DOHH2 (cell line): ENCODE measurements around the gene TGFBR2.
A peak's percentile ranks its signal among the peaks of the same experiment; 100 is the strongest.

Experiments used
- H3F3A ChIP-seq: fragments of 200-600 bp; sonication (generic), shearing (Covaris generic); 2 replicates; pipeline ENCODE4 v1.6.0; 2016; ENCODE audit warnings: antibody characterized with exemption, mild to moderate bottlenecking; ENCODE audit not compliant: control insufficient read depth, insufficient read depth
- H3K27ac ChIP-seq: fragments of 200-600 bp; sonication (generic); 2 replicates; pipeline ENCODE4 v1.5.1; 2014; ENCODE audit warnings: low read depth, mild to moderate bottlenecking, low read length, moderate library complexity
- H3K27me3 ChIP-seq: fragments of 200-600 bp; sonication (generic); 2 replicates; pipeline ENCODE4 v1.6.1; 2014; ENCODE audit warnings: mild to moderate bottlenecking, low read length, mixed read lengths; ENCODE audit not compliant: control insufficient read depth
- H3K36me3 ChIP-seq: fragments of 200-600 bp; sonication (generic); 2 replicates; pipeline ENCODE4 v1.6.1; 2014; ENCODE audit warnings: mild to moderate bottlenecking, low read length, moderate library complexity, mixed read lengths; ENCODE audit not compliant: control insufficient read depth
- H3K4me1 ChIP-seq: fragments of 200-600 bp; sonication (generic); 2 replicates; pipeline ENCODE4 v1.6.1; 2014; ENCODE audit warnings: mild to moderate bottlenecking, low read length, mixed read lengths; ENCODE audit not compliant: control insufficient read depth
- H3K4me2 ChIP-seq: fragments of 200-600 bp; sonication (generic); 2 replicates; pipeline ENCODE4 v1.6.0; 2014; ENCODE audit warnings: mild to moderate bottlenecking, low read length, moderate library complexity
- H3K4me3 ChIP-seq: fragments of 200-600 bp; sonication (generic); 2 replicates; pipeline ENCODE4 v1.5.1; 2014; ENCODE audit warnings: mild to moderate bottlenecking, low read length, mixed read lengths
- H3K79me2 ChIP-seq: fragments of 200-600 bp; sonication (generic); 2 replicates; pipeline ENCODE4 v1.6.1; 2014; ENCODE audit warnings: mild to moderate bottlenecking, low read length, mixed read lengths; ENCODE audit not compliant: control insufficient read depth
- H3K9me2 ChIP-seq: fragments of 200-600 bp; sonication (generic); replicated peaks from 2 replicates; pipeline ENCODE4 v1.6.1; 2014; ENCODE audit warnings: mild to moderate bottlenecking, low read length, mixed read lengths; ENCODE audit not compliant: control insufficient read depth
- H3K9me3 ChIP-seq: fragments of 200-600 bp; sonication (generic); 2 replicates; pipeline ENCODE4 v1.6.1; 2014; ENCODE audit warnings: antibody characterized with exemption, low read length, mixed read lengths; ENCODE audit not compliant: control insufficient read depth, insufficient read depth
- H4K20me1 ChIP-seq: fragments of 200-600 bp; sonication (generic); 2 replicates; pipeline ENCODE4 v1.6.0; 2014; ENCODE audit warnings: low read depth, mild to moderate bottlenecking, antibody characterized with exemption, low read length, moderate library complexity; ENCODE audit not compliant: control insufficient read depth, insufficient read depth
- CTCF ChIP-seq: fragments of 200-600 bp; sonication (generic); IDR thresholded peaks from one replicate; pipeline ENCODE4 v1.5.1; 2014; ENCODE audit warnings: antibody characterized with exemption, mild to moderate bottlenecking, low read depth, low read length; ENCODE audit not compliant: poor library complexity, severe bottlenecking
- EZH2phosphoT487 ChIP-seq: fragments of 200-600 bp; sonication (generic); IDR thresholded peaks from 2 replicates; pipeline ENCODE4 v1.6.1; 2017; ENCODE audit warnings: borderline replicate concordance, mild to moderate bottlenecking, antibody characterized with exemption, low read length, moderate library complexity, mixed read lengths

TGFBR2 gene

GRCh38 chr3:30605005-30605404 is 1.4 kb upstream of the TGFBR2 start:
- Histone ChIP-seq H3K27ac (peak overlapping the region; percentile 81), H3K4me1 (peaks cover 77% of the 10 kb centered on the region), H3K4me2 (peak overlapping the region; percentile 92)

GRCh38 chr3:30605706-30606300 is 598 bp upstream of the TGFBR2 start:
- peaks cover 23% of the 10 kb centered on the region for H3F3A ChIP-seq
- H3K27me3 ChIP-seq, result no peaks in the 10 kb centered on the region
- H3K27ac ChIP-seq, result peak overlapping the region; percentile 81
- no peaks in the 10 kb centered on the region for H4K20me1 ChIP-seq
- TF ChIP-seq CTCF, result no peak
- no peak for TF ChIP-seq EZH2phosphoT487
- peaks cover 80% of the 10 kb centered on the region for H3K4me1 ChIP-seq
- H3K4me3 ChIP-seq, result peak overlapping the region; percentile 88
- peaks cover 6% of the 10 kb centered on the region; the same call in 1 of the 2 replicates for H3K36me3 ChIP-seq
- no peaks in the 10 kb centered on the region for H3K9me2 ChIP-seq
- H3K79me2 ChIP-seq, result peaks cover 40% of the 10 kb centered on the region
- H3K4me2 ChIP-seq, result peak overlapping the region; percentile 92
- no peaks in the 10 kb centered on the region for H3K9me3 ChIP-seq

More at GRCh38 chr3:30605005-30605404, 1.4 kb upstream of the TGFBR2 start:
- Histone ChIP-seq H3K79me2 (peaks cover 32% of the 10 kb centered on the region), H3K4me3 (peak overlapping the region; percentile 51), H3F3A (peaks cover 23% of the 10 kb centered on the region), H3K27me3 (no peaks in the 10 kb centered on the region), H3K9me2 (no peaks in the 10 kb centered on the region), H3K9me3 (no peaks in the 10 kb centered on the region), H3K36me3 (peaks cover 6% of the 10 kb centered on the region; the same call in 1 of the 2 replicates), H4K20me1 (no peaks in the 10 kb centered on the region)
- TF ChIP-seq CTCF (no peak), EZH2phosphoT487 (no peak)

GRCh38 chr3:30607032-30607833 is 832 bp downstream of the TGFBR2 start:
- Histone ChIP-seq H4K20me1 (no peaks in the 10 kb centered on the region), H3K9me2 (no peaks in the 10 kb centered on the region), H3K4me1 (peaks cover 85% of the 10 kb centered on the region), H3K9me3 (no peaks in the 10 kb centered on the region), H3F3A (peaks cover 23% of the 10 kb centered on the region), H3K27me3 (no peaks in the 10 kb centered on the region), H3K27ac (peak overlapping the region; percentile 81), H3K79me2 (peaks cover 54% of the 10 kb centered on the region), H3K4me3 (peak overlapping the region; percentile 88), H3K4me2 (peak overlapping the region; percentile 92), H3K36me3 (peaks cover 6% of the 10 kb centered on the region)
- no peak for TF ChIP-seq CTCF
- no peak for TF ChIP-seq EZH2phosphoT487
